HUES48 (cell line): ENCODE data around the gene SEMA3G.

Experiments used
- H3K27ac ChIP-seq: one replicate; pipeline ENCODE4 v1.7.0; 2013; ENCODE audit warnings: low read depth, low read length, inconsistent platforms
- H3K27me3 ChIP-seq: 2 replicates; pipeline ENCODE4 v1.6.1; 2013; ENCODE audit warnings: mild to moderate bottlenecking, low read length; ENCODE audit not compliant: control insufficient read depth, insufficient read depth
- H3K36me3 ChIP-seq: 2 replicates; pipeline ENCODE4 v1.6.1; 2013; ENCODE audit warnings: low read length; ENCODE audit not compliant: control insufficient read depth, insufficient read depth
- H3K4me1 ChIP-seq: 2 replicates; pipeline ENCODE4 v1.6.1; 2013; ENCODE audit warnings: mild to moderate bottlenecking, low read length; ENCODE audit not compliant: control insufficient read depth, insufficient read depth
- H3K4me3 ChIP-seq: 2 replicates; pipeline ENCODE4 v1.5.1; 2013; ENCODE audit warnings: mild to moderate bottlenecking, low read depth, low read length
- H3K9ac ChIP-seq: 2 replicates; pipeline ENCODE4 v1.6.1; 2013; ENCODE audit warnings: mild to moderate bottlenecking, low read depth, low read length, moderate library complexity
- H3K9me3 ChIP-seq: 2 replicates; pipeline ENCODE4 v1.6.1; 2013; ENCODE audit warnings: low read length; ENCODE audit not compliant: control insufficient read depth, insufficient read depth

SEMA3G gene

GRCh38 chr3:52434491-52435115 lies 10.3 kb downstream of the SEMA3G start:
- no peak overlapping the region for H3K4me3 ChIP-seq
- H3K27me3 ChIP-seq: no peaks in the 10 kb centered on the region
- no peak overlapping the region for H3K9ac ChIP-seq
- no peaks in the 10 kb centered on the region for H3K4me1 ChIP-seq
- H3K36me3 ChIP-seq: no peaks in the 10 kb centered on the region
- H3K9me3 ChIP-seq: no peaks in the 10 kb centered on the region
- no peak overlapping the region for H3K27ac ChIP-seq

- Histone ChIP-seq H3K4me1 (no peaks in the 10 kb centered on the region), H3K4me3 (no peak overlapping the region), H3K27me3 (no peaks in the 10 kb centered on the region), H3K9ac (no peak overlapping the region), H3K27ac (no peak overlapping the region), H3K9me3 (no peaks in the 10 kb centered on the region), H3K36me3 (no peaks in the 10 kb centered on the region)
Observed at GRCh38 chr3:52433996-52434479, 10.9 kb downstream of the SEMA3G start.

GRCh38 chr3:52433328-52433995 lies 11.4 kb downstream of the SEMA3G start:
- H3K4me1 ChIP-seq: no peaks in the 10 kb centered on the region
- H3K27ac ChIP-seq: no peak overlapping the region
- no peak overlapping the region for H3K4me3 ChIP-seq
- H3K9me3 ChIP-seq: no peaks in the 10 kb centered on the region
- no peaks in the 10 kb centered on the region for H3K36me3 ChIP-seq
- H3K27me3 ChIP-seq: no peaks in the 10 kb centered on the region
- H3K9ac ChIP-seq: no peak overlapping the region

GRCh38 chr3:52432691-52433141 lies 12.2 kb downstream of the SEMA3G start:
- H3K27ac ChIP-seq: no peak overlapping the region
- H3K4me1 ChIP-seq: no peaks in the 10 kb centered on the region
- H3K9ac ChIP-seq: no peak overlapping the region
- H3K36me3 ChIP-seq: no peaks in the 10 kb centered on the region
- H3K4me3 ChIP-seq: no peak overlapping the region
- H3K27me3 ChIP-seq: no peaks in the 10 kb centered on the region
- H3K9me3 ChIP-seq: no peaks in the 10 kb centered on the region

GRCh38 chr3:52432225-52432624 lies 12.7 kb downstream of the SEMA3G start:
- no peaks in the 10 kb centered on the region for H3K4me1 ChIP-seq
- H3K9ac ChIP-seq: no peak overlapping the region

GRCh38 chr3:52431459-52432223 lies 13.3 kb downstream of the SEMA3G start:
- no peaks in the 10 kb centered on the region for H3K9me3 ChIP-seq
- no peaks in the 10 kb centered on the region for H3K4me1 ChIP-seq
- no peaks in the 10 kb centered on the region for H3K27me3 ChIP-seq
- H3K36me3 ChIP-seq: no peaks in the 10 kb centered on the region
- no peak overlapping the region for H3K27ac ChIP-seq
- no peak overlapping the region for H3K9ac ChIP-seq
- H3K4me3 ChIP-seq: no peak overlapping the region

More at GRCh38 chr3:52432225-52432624, 12.7 kb downstream of the SEMA3G start:
- no peak overlapping the region for H3K4me3 ChIP-seq
- no peaks in the 10 kb centered on the region for H3K27me3 ChIP-seq
- H3K27ac ChIP-seq: no peak overlapping the region
- H3K9me3 ChIP-seq: no peaks in the 10 kb centered on the region
- H3K36me3 ChIP-seq: no peaks in the 10 kb centered on the region

- H3K27me3 ChIP-seq: no peaks in the 10 kb centered on the region
- no peaks in the 10 kb centered on the region for H3K4me1 ChIP-seq
Observed at GRCh38 chr3:52430416-52430810, 14.5 kb downstream of the SEMA3G start.

GRCh38 chr3:52429779-52430415 lies 15.0 kb downstream of the SEMA3G start:
- no peaks in the 10 kb centered on the region for H3K27me3 ChIP-seq
- no peak overlapping the region for H3K9ac ChIP-seq
- no peak overlapping the region for H3K4me3 ChIP-seq
- H3K9me3 ChIP-seq: no peaks in the 10 kb centered on the region
- H3K27ac ChIP-seq: no peak overlapping the region
- H3K36me3 ChIP-seq: no peaks in the 10 kb centered on the region
- no peaks in the 10 kb centered on the region for H3K4me1 ChIP-seq

More at GRCh38 chr3:52430416-52430810, 14.5 kb downstream of the SEMA3G start:
- Histone ChIP-seq H3K9me3 (no peaks in the 10 kb centered on the region), H3K4me3 (no peak overlapping the region), H3K36me3 (no peaks in the 10 kb centered on the region), H3K9ac (no peak overlapping the region), H3K27ac (no peak overlapping the region)

- Histone ChIP-seq H3K27me3 (no peaks in the 10 kb centered on the region), H3K9ac (no peak overlapping the region), H3K9me3 (no peaks in the 10 kb centered on the region), H3K27ac (no peak overlapping the region), H3K4me1 (no peaks in the 10 kb centered on the region), H3K36me3 (no peaks in the 10 kb centered on the region), H3K4me3 (no peak overlapping the region)
Observed at GRCh38 chr3:52429031-52429430, 15.9 kb downstream of the SEMA3G start.

- Histone ChIP-seq H3K4me3 (no peak overlapping the region), H3K9me3 (no peaks in the 10 kb centered on the region), H3K27me3 (no peaks in the 10 kb centered on the region), H3K4me1 (peaks cover 4% of the 10 kb centered on the region; the same call in 1 of the 2 replicates), H3K9ac (no peak overlapping the region), H3K36me3 (no peaks in the 10 kb centered on the region), H3K27ac (no peak overlapping the region)
Observed at GRCh38 chr3:52428151-52429005, 16.5 kb downstream of the SEMA3G start.
